ENCODE data around the gene PPFIBP2. TPM values are rescaled to one million over a fixed set of nuclear protein-coding genes. Genes with fewer than 3 reads are reported as not detected.

Gene PPFIBP2
- total and polyA plus RNA-seq, 2 of the 13 experiments (the other 11 are each of a cell fraction or from before 2014, with no cell fraction given), result 15.0 to 52.5 TPM

GRCh38 chr11:7578276-7578955, 64.6 kb downstream of the PPFIBP2 start:
- Histone ChIP-seq H3K4me2 (ENCODE audit: low read depth, low read length) (no peak overlapping the region; the same call in 1 of the 2 replicates), H3K79me2 (ENCODE audit: insufficient read depth, low read length) (peaks cover 44% of the 10 kb centered on the region), H3K36me3 (replicated peaks in 1 of 2; ENCODE audit: control insufficient read depth in 1 of 2, insufficient read depth in 2 of 2, low read length in 2 of 2) (peaks cover 2 to 7% of the 10 kb centered on the region in 2 experiments; a peak in 1 of 5 replicates), H4K20me1 (ENCODE audit: insufficient read depth, low read length) (0 out of 2 replicates have a peak, but pooled peaks cover 2% of the 10 kb centered on the region), H3K4me3 (replicated peaks in 1 of 3; ENCODE audit: insufficient read depth in 1 of 3, low read depth in 2 of 3, low read length in 3 of 3) (no peak overlapping the region), H3K9me3 (ENCODE audit: low read length) (no peaks in the 10 kb centered on the region), H3K4me1 (ENCODE audit: insufficient read depth, low read length) (peaks cover 82% of the 10 kb centered on the region), H3K27ac (ENCODE audit: extremely low read length, insufficient read depth, low read length) (no peak overlapping the region), H2AFZ (ENCODE audit: low read length) (no peak overlapping the region), H3K27me3 (ENCODE audit: control insufficient read depth in 1 of 2, insufficient read depth in 2 of 2, low read length in 2 of 2) (no peaks in the 10 kb centered on the region), H3K9ac (ENCODE audit: insufficient read depth, low read depth, low read length) (no peak overlapping the region)
- in situ Hi-C loops (cut with HindIII; ENCODE audit: extremely low pct_ligation_motif_present, low pct_unique_long_range_greater_than_20kb) (no loop called here), intact Hi-C loops (cut with micrococcal nuclease; ENCODE audit: unreplicated experiment) (no loop called here)
- CTCF ChIA-PET (ENCODE audit: low intra/inter-chr PET ratio, low total read pairs), result no interaction called here
- WGBS (ENCODE audit: low lambda C conversion rate), result 96% methylated on average over 9 of the region's 9 CpGs
- DNase-seq (ENCODE audit: low spot score) (no peak), FAIRE-seq (no peak), ATAC-seq (no peak)
- POLR2A ChIA-PET, result interaction anchor here (0.8 kb wide), 1 partner anchor 22 kb away, joined by 3 read pairs; no protein-coding TSS in a partner anchor
- BruUV-seq (replicated peaks), result no TSS peak
- TF ChIP-seq E2F5 (CRISPR knock-in tag; conservative IDR thresholded peaks at IDR 0.05) (no peak), REXO4 (CRISPR knock-in tag; IDR thresholded peaks at IDR 0.05; ENCODE audit: borderline replicate concordance) (no peak), FOSL2 (CRISPR knock-in tag; IDR thresholded peaks at IDR 0.05) (no peak), PBX2 (CRISPR knock-in tag; IDR thresholded peaks at IDR 0.05) (no peak), NFYB (CRISPR knock-in tag; IDR thresholded peaks at IDR 0.05) (no peak), KDM1A (CRISPR knock-in tag; IDR thresholded peaks at IDR 0.05) (no peak), RNF2 (conservative IDR thresholded peaks at IDR 0.05; ENCODE audit: low read depth) (no peak), ZNF326 (CRISPR knock-in tag; IDR thresholded peaks at IDR 0.05; ENCODE audit: borderline replicate concordance) (no peak), ZNF75D (CRISPR knock-in tag; IDR thresholded peaks at IDR 0.05; ENCODE audit: borderline replicate concordance) (no peak), ZNF687 (CRISPR knock-in tag; IDR thresholded peaks at IDR 0.05) (no peak), ZNF446 (CRISPR knock-in tag; IDR thresholded peaks at IDR 0.05) (no peak), ZNF503 (CRISPR knock-in tag; IDR thresholded peaks at IDR 0.05) (no peak), SMAD1 (CRISPR knock-in tag; IDR thresholded peaks at IDR 0.05; ENCODE audit: borderline replicate concordance, low read depth) (no peak), HNRNPUL1 (IDR thresholded peaks at IDR 0.05; ENCODE audit: low read depth, low read length) (no peak), KDM2A (CRISPR knock-in tag; IDR thresholded peaks at IDR 0.05; ENCODE audit: borderline replicate concordance, low read depth) (no peak), ZNF776 (CRISPR knock-in tag; IDR thresholded peaks at IDR 0.05) (no peak)
